HEK293 (cell line): ENCODE data around the gene HTR1D.

ENCODE experiments used
- CTCF ChIA-PET: fragments of 350-600 bp; formaldehyde crosslinking; extraction: SDS; loops from one replicate; lab custom pipeline; 2021; ENCODE audit warnings: antibody characterized with exemption; lab: Yijun Ruan, JAX
- POLR2A ChIA-PET: fragments of 300-600 bp; formaldehyde crosslinking; extraction: SDS; loops from one replicate; lab custom pipeline; 2020; ENCODE audit warnings: antibody characterized with exemption, inconsistent platforms; lab: Yijun Ruan, JAX
- H3K27ac ChIP-seq: fragments of 200-500 bp; sonication (Bioruptor generic); 2 replicates; pipeline ENCODE4 v1.5.1; 2014; ENCODE audit warnings: low read depth, low read length, control low read depth, inconsistent platforms; ENCODE audit errors: extremely low read depth
- H3K36me3 ChIP-seq, 2 experiments: fragments of 200-500 bp in 1 of 2; sonication (Bioruptor generic) in 1 of 2; 1 replicate in 1 of 2; 2 replicates in 1 of 2; pipeline ENCODE4 v1.5.1; 2014 to 2017; ENCODE audit warnings: inconsistent platforms in 2 of 2, low read length in 2 of 2; ENCODE audit not compliant: control insufficient read depth in 2 of 2, insufficient read depth in 1 of 2
- H3K4me1 ChIP-seq: fragments of 200-500 bp; sonication (Bioruptor generic); 2 replicates; pipeline ENCODE4 v1.5.1; 2014; ENCODE audit warnings: mild to moderate bottlenecking, low read length, inconsistent platforms; ENCODE audit not compliant: control insufficient read depth, insufficient read depth
- H3K4me3 ChIP-seq: 2 replicates; pipeline ENCODE4 v1.5.1; 2011; ENCODE audit warnings: low read depth, mild to moderate bottlenecking, control low read depth, low read length, moderate library complexity
- H3K9me3 ChIP-seq: fragments of 200-500 bp; sonication (Bioruptor generic); 2 replicates; pipeline ENCODE4 v1.5.1; 2014; ENCODE audit warnings: low read depth, low read length, inconsistent platforms; ENCODE audit not compliant: control insufficient read depth, insufficient read depth
- GLI2 ChIP-seq: fragments of 450-650 bp; formaldehyde crosslinking; IDR thresholded peaks from 2 replicates; pipeline ENCODE4; 2017; ENCODE audit warnings: missing biosample characterization, missing genetic modification characterization, low read depth, borderline replicate concordance
- REST ChIP-seq: fragments of 450-650 bp; formaldehyde crosslinking; IDR thresholded peaks from 2 replicates; pipeline ENCODE4 v1.5.1; 2016; ENCODE audit warnings: missing biosample characterization, missing genetic modification characterization
- SCRT2 ChIP-seq: fragments of 450-650 bp; formaldehyde crosslinking; IDR thresholded peaks from 2 replicates; pipeline ENCODE4 v1.5.1; 2016; ENCODE audit warnings: missing biosample characterization, missing genetic modification characterization
- ZBTB6 ChIP-seq: fragments of 450-650 bp; formaldehyde crosslinking; IDR thresholded peaks from 2 replicates; pipeline ENCODE4 v1.5.1; 2017; ENCODE audit warnings: missing biosample characterization, missing genetic modification characterization
- ZFHX2 ChIP-seq: fragments of 450-650 bp; formaldehyde crosslinking; conservative IDR thresholded peaks from 2 replicates; pipeline ENCODE4 v1.5.1; 2016; ENCODE audit warnings: missing biosample characterization, missing genetic modification characterization
- ZFP37 ChIP-seq: fragments of 450-650 bp; formaldehyde crosslinking; IDR thresholded peaks from 2 replicates; pipeline ENCODE4 v1.5.1; 2016; ENCODE audit warnings: missing biosample characterization, missing genetic modification characterization
- ZNF155 ChIP-seq: fragments of 450-650 bp; formaldehyde crosslinking; IDR thresholded peaks from 2 replicates; pipeline ENCODE4 v1.5.1; 2016; ENCODE audit warnings: missing biosample characterization, missing genetic modification characterization
- ZNF16 ChIP-seq: fragments of 450-650 bp; formaldehyde crosslinking; IDR thresholded peaks from 2 replicates; pipeline ENCODE4 v1.5.1; 2016; ENCODE audit warnings: low read depth, missing biosample characterization, missing genetic modification characterization
- ZNF23 ChIP-seq: fragments of 450-650 bp; formaldehyde crosslinking; IDR thresholded peaks from 2 replicates; pipeline ENCODE4 v1.5.1; 2016; ENCODE audit warnings: missing biosample characterization, missing genetic modification characterization, borderline replicate concordance
- ZNF248 ChIP-seq: fragments of 450-650 bp; formaldehyde crosslinking; IDR thresholded peaks from 2 replicates; pipeline ENCODE4 v1.5.1; 2017; ENCODE audit warnings: missing biosample characterization, missing genetic modification characterization
- ZNF521 ChIP-seq: fragments of 450-650 bp; formaldehyde crosslinking; IDR thresholded peaks from 2 replicates; pipeline ENCODE4 v1.5.1; 2017; ENCODE audit warnings: missing biosample characterization, mild to moderate bottlenecking, missing genetic modification characterization
- ZNF529 ChIP-seq: fragments of 450-650 bp; formaldehyde crosslinking; IDR thresholded peaks from 2 replicates; pipeline ENCODE4 v1.5.1; 2017; ENCODE audit warnings: missing genetic modification characterization, missing biosample characterization; ENCODE audit not compliant: insufficient replicate concordance
- ZNF660 ChIP-seq: fragments of 450-650 bp; IDR thresholded peaks from 2 replicates; pipeline ENCODE4 v1.5.1; 2018; ENCODE audit warnings: missing biosample characterization, mild to moderate bottlenecking, missing genetic modification characterization
- ZNF670 ChIP-seq: fragments of 450-650 bp; formaldehyde crosslinking; IDR thresholded peaks from 2 replicates; pipeline ENCODE4 v1.5.1; 2016; ENCODE audit warnings: missing biosample characterization, missing genetic modification characterization, low read depth
- ZNF747 ChIP-seq: fragments of 450-650 bp; formaldehyde crosslinking; IDR thresholded peaks from 2 replicates; pipeline ENCODE4 v1.5.1; 2016; ENCODE audit warnings: missing biosample characterization, missing genetic modification characterization
- ZNF792 ChIP-seq: fragments of 450-650 bp; formaldehyde crosslinking; IDR thresholded peaks from 2 replicates; pipeline ENCODE4 v1.5.1; 2016; ENCODE audit warnings: missing biosample characterization, missing genetic modification characterization
- ZNF843 ChIP-seq: fragments of 450-650 bp; formaldehyde crosslinking; IDR thresholded peaks from 2 replicates; pipeline ENCODE4 v1.5.1; 2016; ENCODE audit warnings: missing biosample characterization, missing genetic modification characterization
- ZSCAN30 ChIP-seq: fragments of 450-650 bp; IDR thresholded peaks from 2 replicates; pipeline ENCODE4 v1.5.1; 2018; ENCODE audit warnings: missing biosample characterization, mild to moderate bottlenecking, missing genetic modification characterization, moderate library complexity

The HTR1D gene

GRCh38 chr1:23168445-23169194, 48.7 kb downstream of the HTR1D start, which contains the start of gene LUZP1 (continued):
- 0 out of 2 replicates have a peak, but pooled peaks have one; percentile 43 for TF ChIP-seq ZBTB6 (tag by site-specific recombination)
- TF ChIP-seq SCRT2 (tag by site-specific recombination), result no peak
- 0 out of 2 replicates have a peak, but pooled peaks have one; percentile 24 for TF ChIP-seq ZNF792 (tag by site-specific recombination)
- TF ChIP-seq ZNF670 (tag by site-specific recombination), result no peak
- TF ChIP-seq ZNF843, result no peak
- peak; percentile 73 for TF ChIP-seq ZNF660 (tag by site-specific recombination)
- no peak for TF ChIP-seq ZFP37 (tag by site-specific recombination)
- TF ChIP-seq ZFHX2 (tag by site-specific recombination), result 0 out of 2 replicates have a peak, but pooled peaks have one; percentile 7
- TF ChIP-seq ZNF747 (tag by site-specific recombination), result no peak
- TF ChIP-seq ZSCAN30 (tag by site-specific recombination), result peak; percentile 85
- no peak for TF ChIP-seq ZNF248 (tag by site-specific recombination)
- TF ChIP-seq GLI2 (tag by site-specific recombination), result no peak

- TF ChIP-seq ZNF23 (no peak), ZNF529 (no peak), REST (tag by site-specific recombination) (no peak), ZNF521 (tag by site-specific recombination) (no peak), ZNF155 (tag by site-specific recombination) (no peak), ZNF16 (tag by site-specific recombination) (no peak)
- no peaks in the 10 kb centered on the region for H3K36me3 ChIP-seq
- peaks cover 14% of the 10 kb centered on the region for H3K4me1 ChIP-seq
- no peaks in the 10 kb centered on the region for H3K9me3 ChIP-seq
- peak overlapping the region; percentile 76 for H3K27ac ChIP-seq
- CTCF ChIA-PET, result interaction anchor here (0.7 to 1.3 kb wide), 2 partner anchors 48 to 69 kb away, joined by 5 to 7 read pairs; no protein-coding TSS in a partner anchor
- POLR2A ChIA-PET, result interaction anchor here (0.6 to 3.3 kb wide), 5 partner anchors 10 to 228 kb away, joined by 3 to 16 read pairs (median 5); no protein-coding TSS in a partner anchor
- H3K4me3 ChIP-seq, result peak overlapping the region; percentile 73
Measured at GRCh38 chr1:23168079-23168444, 49.2 kb downstream of the HTR1D start.
